Stimulated activated naive CD8-positive, alpha-beta T cell treated with anti-CD3 and anti-CD28 coated beads, Interleukin-15, amount 100 ng/mL, for 72 hours (primary cell): Measurements from ENCODE around the gene TCF4.

Source experiments
- ATAC-seq: fragments of 150-1000 bp; cut with Tn5 transposase; 2 replicates; pipeline ENCODE4 v1.10.0; 2021; ENCODE audit warnings: mild to moderate bottlenecking, moderate library complexity
- DNase-seq, 2 donors: peaks; one replicate each; pipeline ENCODE4 v3.0.0; 2021 to 2022
- H3K27ac Mint-ChIP-seq, 2 donors: one replicate each; pipeline ENCODE4 v1.8.0; 2022; ENCODE audit warnings: mild to moderate bottlenecking in 2 of 2, mixed read lengths in 2 of 2, moderate library complexity in 2 of 2
- H3K27me3 Mint-ChIP-seq: one replicate; pipeline ENCODE4 v1.8.0; 2022; ENCODE audit warnings: mixed read lengths
- H3K4me1 Mint-ChIP-seq: one replicate; pipeline ENCODE4 v1.8.0; 2022; ENCODE audit warnings: mild to moderate bottlenecking, mixed read lengths
- H3K4me3 Mint-ChIP-seq, 2 donors: one replicate each; pipeline ENCODE4 v1.8.0; 2022; ENCODE audit warnings: mild to moderate bottlenecking in 2 of 2, mixed read lengths in 2 of 2, moderate library complexity in 1 of 2
- H3K9me3 Mint-ChIP-seq, 2 donors: one replicate each; pipeline ENCODE4 v1.8.0; 2022; ENCODE audit warnings: mixed read lengths in 2 of 2

Gene TCF4

GRCh38 chr18:55346961-55347740 lies 240.8 kb downstream of the TCF4 start:
- H3K4me3 Mint-ChIP-seq = no peak overlapping the region
- no peaks in the 10 kb centered on the region for H3K9me3 Mint-ChIP-seq
- H3K27me3 Mint-ChIP-seq = peaks cover 7% of the 10 kb centered on the region
- no peak for DNase-seq
- no peaks in the 10 kb centered on the region for H3K4me1 Mint-ChIP-seq
- ATAC-seq = no peak
- H3K27ac Mint-ChIP-seq = no peak overlapping the region

- Mint-ChIP-seq H3K4me3 (no peak overlapping the region), H3K4me1 (no peaks in the 10 kb centered on the region), H3K9me3 (no peaks in the 10 kb centered on the region), H3K27ac (no peak overlapping the region), H3K27me3 (peaks cover 7% of the 10 kb centered on the region)
- DNase-seq (no peak), ATAC-seq (no peak)
These were observed 241.6 kb downstream of the TCF4 start for GRCh38 chr18:55346387-55346786.

GRCh38 chr18:55345103-55345950 lies 242.7 kb downstream of the TCF4 start:
- H3K4me1 Mint-ChIP-seq = no peaks in the 10 kb centered on the region
- H3K4me3 Mint-ChIP-seq = no peak overlapping the region
- no peaks in the 10 kb centered on the region for H3K9me3 Mint-ChIP-seq
- ATAC-seq (no peak), DNase-seq (no peak)
- peaks cover 7% of the 10 kb centered on the region for H3K27me3 Mint-ChIP-seq
- H3K27ac Mint-ChIP-seq = no peak overlapping the region

- H3K27me3 Mint-ChIP-seq = peaks cover 7% of the 10 kb centered on the region
- H3K4me1 Mint-ChIP-seq = no peaks in the 10 kb centered on the region
- no peaks in the 10 kb centered on the region for H3K9me3 Mint-ChIP-seq
- no peak overlapping the region for H3K27ac Mint-ChIP-seq
- no peak overlapping the region for H3K4me3 Mint-ChIP-seq
- DNase-seq = no peak
- no peak for ATAC-seq
These were observed 244.5 kb downstream of the TCF4 start for GRCh38 chr18:55343396-55344073.

- Mint-ChIP-seq H3K27ac (no peak overlapping the region), H3K9me3 (no peaks in the 10 kb centered on the region), H3K27me3 (peaks cover 11% of the 10 kb centered on the region), H3K4me3 (no peak overlapping the region), H3K4me1 (no peaks in the 10 kb centered on the region)
- DNase-seq (no peak), ATAC-seq (no peak)
These were observed 247.0 kb downstream of the TCF4 start for GRCh38 chr18:55340998-55341397.

GRCh38 chr18:55339990-55340389 lies 248.0 kb downstream of the TCF4 start:
- no peak overlapping the region for H3K27ac Mint-ChIP-seq
- DNase-seq (no peak), ATAC-seq (no peak)
- H3K4me3 Mint-ChIP-seq = no peak overlapping the region
- no peaks in the 10 kb centered on the region for H3K9me3 Mint-ChIP-seq
- H3K4me1 Mint-ChIP-seq = no peaks in the 10 kb centered on the region
- H3K27me3 Mint-ChIP-seq = peaks cover 11% of the 10 kb centered on the region

GRCh38 chr18:55338978-55339650 lies 248.9 kb downstream of the TCF4 start:
- Mint-ChIP-seq H3K27me3 (peaks cover 11% of the 10 kb centered on the region), H3K4me1 (no peaks in the 10 kb centered on the region), H3K4me3 (no peak overlapping the region), H3K27ac (no peak overlapping the region), H3K9me3 (no peaks in the 10 kb centered on the region)
- DNase-seq (no peak), ATAC-seq (no peak)

- Mint-ChIP-seq H3K27me3 (peaks cover 11% of the 10 kb centered on the region), H3K9me3 (no peaks in the 10 kb centered on the region), H3K4me1 (no peaks in the 10 kb centered on the region), H3K27ac (no peak overlapping the region), H3K4me3 (no peak overlapping the region)
- DNase-seq (no peak), ATAC-seq (no peak)
These were observed 250.0 kb downstream of the TCF4 start for GRCh38 chr18:55337908-55338521.

GRCh38 chr18:55337138-55337537 lies 250.9 kb downstream of the TCF4 start:
- H3K9me3 Mint-ChIP-seq = no peaks in the 10 kb centered on the region
- ATAC-seq = no peak
- H3K4me3 Mint-ChIP-seq = no peak overlapping the region
- no peaks in the 10 kb centered on the region for H3K4me1 Mint-ChIP-seq
- DNase-seq = no peak
- peaks cover 11% of the 10 kb centered on the region for H3K27me3 Mint-ChIP-seq
- H3K27ac Mint-ChIP-seq = no peak overlapping the region

- Mint-ChIP-seq H3K27ac (no peak overlapping the region), H3K4me1 (no peaks in the 10 kb centered on the region), H3K27me3 (peaks cover 11% of the 10 kb centered on the region), H3K9me3 (no peaks in the 10 kb centered on the region), H3K4me3 (no peak overlapping the region)
- ATAC-seq (no peak), DNase-seq (no peak)
These were observed 251.4 kb downstream of the TCF4 start for GRCh38 chr18:55336438-55337100.

- H3K4me1 Mint-ChIP-seq = no peaks in the 10 kb centered on the region
- DNase-seq = no peak
- H3K27me3 Mint-ChIP-seq = peaks cover 11% of the 10 kb centered on the region
- no peak overlapping the region for H3K27ac Mint-ChIP-seq
- no peaks in the 10 kb centered on the region for H3K9me3 Mint-ChIP-seq
- ATAC-seq = no peak
- H3K4me3 Mint-ChIP-seq = no peak overlapping the region
These were observed 253.1 kb downstream of the TCF4 start for GRCh38 chr18:55334875-55335274.

GRCh38 chr18:55331301-55331700 lies 256.7 kb downstream of the TCF4 start:
- no peaks in the 10 kb centered on the region for H3K9me3 Mint-ChIP-seq
- no peak for DNase-seq
- no peak for ATAC-seq
- no peak overlapping the region for H3K4me3 Mint-ChIP-seq
- H3K27me3 Mint-ChIP-seq = no peaks in the 10 kb centered on the region
- no peak overlapping the region for H3K27ac Mint-ChIP-seq
- no peaks in the 10 kb centered on the region for H3K4me1 Mint-ChIP-seq

- no peak overlapping the region for H3K27ac Mint-ChIP-seq
- no peak for DNase-seq
- H3K4me3 Mint-ChIP-seq = no peak overlapping the region
- H3K4me1 Mint-ChIP-seq = no peaks in the 10 kb centered on the region
- H3K9me3 Mint-ChIP-seq = no peaks in the 10 kb centered on the region
- H3K27me3 Mint-ChIP-seq = peaks cover 13% of the 10 kb centered on the region
- no peak for ATAC-seq
These were observed 259.7 kb downstream of the TCF4 start for GRCh38 chr18:55328301-55328700.

- H3K4me1 Mint-ChIP-seq = no peaks in the 10 kb centered on the region
- H3K9me3 Mint-ChIP-seq = no peaks in the 10 kb centered on the region
- DNase-seq (no peak), ATAC-seq (no peak)
- H3K27me3 Mint-ChIP-seq = peaks cover 18% of the 10 kb centered on the region
- H3K4me3 Mint-ChIP-seq = no peak overlapping the region
- no peak overlapping the region for H3K27ac Mint-ChIP-seq
These were observed 260.5 kb downstream of the TCF4 start for GRCh38 chr18:55327454-55327853.

GRCh38 chr18:55326134-55326533 lies 261.9 kb downstream of the TCF4 start:
- no peak for ATAC-seq
- H3K9me3 Mint-ChIP-seq = no peaks in the 10 kb centered on the region
- DNase-seq = no peak
- H3K4me1 Mint-ChIP-seq = peaks cover 8% of the 10 kb centered on the region
- H3K27ac Mint-ChIP-seq = no peak overlapping the region
- H3K4me3 Mint-ChIP-seq = no peak overlapping the region
- peaks cover 28% of the 10 kb centered on the region for H3K27me3 Mint-ChIP-seq
